ENCODE results near the gene TSPYL4.
A peak's percentile ranks its signal among the peaks of the same experiment; 100 is the strongest.

TSPYL4 gene

DNA sequence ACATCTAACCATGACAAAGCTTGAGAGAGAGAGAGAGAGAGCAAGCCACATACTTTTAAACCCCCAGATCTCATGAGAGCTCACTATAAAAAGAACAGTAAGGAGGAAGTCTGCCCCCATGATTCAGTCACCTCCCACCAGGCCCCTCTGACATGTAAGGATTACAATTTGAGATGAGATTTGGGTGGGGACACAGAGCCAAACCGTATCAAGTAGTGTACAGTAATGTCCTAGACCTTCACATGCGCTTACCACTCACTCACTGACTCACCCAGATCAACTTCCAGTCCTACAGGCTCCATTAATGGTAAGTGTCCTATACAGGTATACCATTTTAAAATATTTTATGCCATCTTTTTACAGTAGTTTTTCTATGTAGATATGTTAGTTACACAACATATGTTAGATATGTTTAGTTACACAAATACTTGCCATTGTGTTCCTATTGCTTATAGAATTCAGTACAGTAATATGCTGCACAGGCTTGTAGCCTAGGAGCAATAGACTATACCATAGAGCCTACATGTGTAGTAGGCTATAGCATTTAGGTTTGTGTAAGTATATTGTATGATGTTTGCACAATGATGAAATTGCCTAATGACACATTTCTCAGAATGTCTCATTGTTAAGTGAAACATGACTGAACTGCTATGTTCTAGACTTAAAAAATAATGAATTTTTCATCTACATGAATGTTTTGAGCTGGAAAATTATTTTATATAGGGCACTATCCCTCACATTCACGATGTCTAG lies 14.1 kb upstream of the TSPYL4 start:
- no peak for DNase-seq (ENCODE audit: insufficient read length)
- no peak for FAIRE-seq
- TF ChIP-seq POLR2AphosphoS5 (IDR thresholded peaks at IDR 0.05; ENCODE audit: low read depth, low read length) (no peak), POLR2A (IDR thresholded peaks at IDR 0.05; ENCODE audit: low read depth, low read length) (no peak), TAF1 (IDR thresholded peaks at IDR 0.05; ENCODE audit: borderline replicate concordance, low read depth, low read length) (no peak)

GRCh38 chr6:116266803-116267202 lies 12.9 kb upstream of the TSPYL4 start:
- FAIRE-seq, result no peak
- no peak for DNase-seq (ENCODE audit: insufficient read length)
- no peak for TF ChIP-seq POLR2AphosphoS5 (IDR thresholded peaks at IDR 0.05; ENCODE audit: low read depth, low read length)

- DNase-seq (ENCODE audit: insufficient read length) (no peak), FAIRE-seq (no peak)
- TF ChIP-seq TAF1 (IDR thresholded peaks at IDR 0.05; ENCODE audit: borderline replicate concordance, low read depth, low read length) (no peak), POLR2A (IDR thresholded peaks at IDR 0.05; ENCODE audit: low read depth, low read length) (no peak), POLR2AphosphoS5 (IDR thresholded peaks at IDR 0.05; ENCODE audit: low read depth, low read length) (no peak)
Observed at GRCh38 chr6:116265041-116265829, 11.4 kb upstream of the TSPYL4 start.

- DNase-seq (ENCODE audit: insufficient read length), result no peak
- FAIRE-seq, result no peak
- TF ChIP-seq TAF1 (IDR thresholded peaks at IDR 0.05; ENCODE audit: borderline replicate concordance, low read depth, low read length) (no peak), POLR2AphosphoS5 (IDR thresholded peaks at IDR 0.05; ENCODE audit: low read depth, low read length) (no peak), POLR2A (IDR thresholded peaks at IDR 0.05; ENCODE audit: low read depth, low read length) (no peak)
Observed at GRCh38 chr6:116263353-116263752, 9.5 kb upstream of the TSPYL4 start.

- DNase-seq (ENCODE audit: insufficient read length) (no peak), FAIRE-seq (no peak)
- TF ChIP-seq TAF1 (IDR thresholded peaks at IDR 0.05; ENCODE audit: borderline replicate concordance, low read depth, low read length) (no peak), POLR2A (IDR thresholded peaks at IDR 0.05; ENCODE audit: low read depth, low read length) (no peak), POLR2AphosphoS5 (IDR thresholded peaks at IDR 0.05; ENCODE audit: low read depth, low read length) (no peak)
Observed at GRCh38 chr6:116258520-116258919, 4.6 kb upstream of the TSPYL4 start.

GRCh38 chr6:116256694-116257093 lies 2.8 kb upstream of the TSPYL4 start:
- FAIRE-seq, result no peak
- TF ChIP-seq TAF1 (IDR thresholded peaks at IDR 0.05; ENCODE audit: borderline replicate concordance, low read depth, low read length) (no peak), POLR2A (IDR thresholded peaks at IDR 0.05; ENCODE audit: low read depth, low read length) (no peak), POLR2AphosphoS5 (IDR thresholded peaks at IDR 0.05; ENCODE audit: low read depth, low read length) (no peak)
- no peak for DNase-seq (ENCODE audit: insufficient read length)

DNA sequence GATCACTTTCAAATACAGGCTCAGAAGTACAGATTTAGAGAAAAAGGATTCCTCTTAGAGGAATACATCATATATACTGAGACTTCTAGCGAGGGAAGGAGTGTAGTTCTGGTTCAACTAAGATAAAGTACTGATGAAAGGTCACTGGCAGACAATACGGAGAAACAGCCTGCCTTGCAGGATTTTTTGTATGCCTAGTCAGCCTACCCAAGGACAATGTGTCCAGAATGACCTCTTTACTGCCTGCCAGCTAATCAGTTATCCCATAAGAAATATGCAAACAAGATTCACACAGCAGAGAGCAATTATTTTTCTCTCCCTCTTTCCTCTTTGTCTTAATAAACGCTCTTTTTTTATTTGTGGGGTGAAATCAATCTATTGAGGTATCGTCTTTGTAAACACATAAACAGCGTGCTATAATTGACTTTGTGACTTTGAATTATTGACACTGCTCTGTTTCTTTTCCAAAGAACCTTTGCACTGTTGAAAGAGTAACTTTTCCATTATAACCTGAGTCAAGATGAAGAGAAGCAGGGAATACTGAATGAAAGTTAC lies 1.4 kb upstream of the TSPYL4 start:
- DNase-seq (ENCODE audit: insufficient read length), result no peak
- TF ChIP-seq TAF1 (IDR thresholded peaks at IDR 0.05; ENCODE audit: borderline replicate concordance, low read depth, low read length) (no peak), POLR2A (IDR thresholded peaks at IDR 0.05; ENCODE audit: low read depth, low read length) (no peak), POLR2AphosphoS5 (IDR thresholded peaks at IDR 0.05; ENCODE audit: low read depth, low read length) (no peak)
- FAIRE-seq, result peak; percentile 40

DNA sequence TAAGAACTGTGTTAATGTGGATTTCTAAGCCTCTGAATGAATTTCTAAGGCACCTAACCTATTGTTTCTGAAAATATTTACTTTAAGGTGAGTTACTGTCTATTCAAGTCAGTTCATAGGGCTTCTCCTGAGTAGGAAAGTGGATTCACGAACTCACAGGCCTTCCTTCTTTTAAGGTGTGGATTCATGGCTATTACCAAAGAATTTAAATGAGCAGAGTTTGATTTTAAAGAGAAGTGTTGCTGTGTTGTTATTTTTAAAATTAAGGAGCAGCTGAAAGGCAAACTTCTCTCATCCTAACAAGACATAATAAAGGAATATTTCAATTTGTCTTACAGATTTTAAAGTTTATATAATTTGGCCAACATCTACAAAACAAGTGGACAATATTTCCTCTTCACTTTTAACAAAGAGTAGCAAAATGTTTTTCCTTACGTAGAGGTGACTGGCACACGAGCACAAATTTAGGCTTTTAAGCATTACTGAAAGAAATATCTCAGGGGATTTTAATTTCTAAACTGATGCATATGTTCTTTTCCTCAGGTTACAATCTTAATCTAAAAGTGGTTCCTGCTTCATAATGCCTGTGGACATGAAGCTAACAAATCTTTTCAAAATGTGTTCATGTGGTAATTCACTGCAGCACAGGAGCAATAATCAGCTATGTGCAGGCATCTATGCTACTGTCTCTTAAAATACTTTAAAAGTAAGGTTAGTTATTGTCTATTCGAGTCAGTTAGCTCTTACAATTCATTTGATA lies 602 bp upstream of the TSPYL4 start:
- DNase-seq (ENCODE audit: insufficient read length), result no peak
- FAIRE-seq, result no peak
- TF ChIP-seq POLR2AphosphoS5 (IDR thresholded peaks at IDR 0.05; ENCODE audit: low read depth, low read length) (no peak), POLR2A (IDR thresholded peaks at IDR 0.05; ENCODE audit: low read depth, low read length) (no peak), TAF1 (IDR thresholded peaks at IDR 0.05; ENCODE audit: borderline replicate concordance, low read depth, low read length) (no peak)

DNA sequence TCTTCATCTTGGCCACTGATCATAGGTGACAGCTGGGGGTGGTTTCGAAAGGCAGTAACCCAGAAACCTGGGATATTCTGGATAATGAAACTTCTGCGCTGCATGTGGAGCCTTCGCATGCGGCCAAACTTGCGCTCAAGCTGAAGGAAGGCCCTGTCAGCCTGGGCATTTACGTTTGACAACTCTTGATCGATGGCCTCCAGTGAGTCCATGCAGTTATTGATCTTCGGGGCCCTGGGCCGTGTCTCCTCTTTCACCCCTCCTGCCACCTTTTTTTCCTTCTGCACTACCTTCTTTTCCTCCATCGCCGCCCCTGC lies 729 bp downstream of the TSPYL4 start:
- DNase-seq (ENCODE audit: insufficient read length), result no peak
- TF ChIP-seq POLR2AphosphoS5 (IDR thresholded peaks at IDR 0.05; ENCODE audit: low read depth, low read length), result no peak
- no peak for TF ChIP-seq TAF1 (IDR thresholded peaks at IDR 0.05; ENCODE audit: borderline replicate concordance, low read depth, low read length)
- no peak for TF ChIP-seq POLR2A (IDR thresholded peaks at IDR 0.05; ENCODE audit: low read depth, low read length)
- no peak for FAIRE-seq

GRCh38 chr6:116251568-116252384 lies 2.1 kb downstream of the TSPYL4 start:
- DNase-seq (ENCODE audit: insufficient read length) (no peak), FAIRE-seq (no peak)
- TF ChIP-seq POLR2A (IDR thresholded peaks at IDR 0.05; ENCODE audit: low read depth, low read length) (no peak), TAF1 (IDR thresholded peaks at IDR 0.05; ENCODE audit: borderline replicate concordance, low read depth, low read length) (no peak), POLR2AphosphoS5 (IDR thresholded peaks at IDR 0.05; ENCODE audit: low read depth, low read length) (no peak)

- TF ChIP-seq TAF1 (IDR thresholded peaks at IDR 0.05; ENCODE audit: borderline replicate concordance, low read depth, low read length), result no peak
- DNase-seq (ENCODE audit: insufficient read length), result no peak
- no peak for FAIRE-seq
Observed at GRCh38 chr6:116248577-116248976, 5.3 kb downstream of the TSPYL4 start.
